ENCODE results near the gene ZFYVE19.

ZFYVE19 gene

GRCh38 chr15:40815042-40815698 is 8.3 kb downstream of the ZFYVE19 start:
- DNase-seq (ENCODE audit: low read depth): no peak

- no peak for DNase-seq (ENCODE audit: low read depth)
These were observed 12.2 kb downstream of the ZFYVE19 start for GRCh38 chr15:40819048-40819447.

- DNase-seq (ENCODE audit: low read depth): no peak
These were observed 14.3 kb downstream of the ZFYVE19 start for GRCh38 chr15:40821195-40821594.

- no peak for DNase-seq (ENCODE audit: low read depth)
These were observed 16.9 kb downstream of the ZFYVE19 start for GRCh38 chr15:40823572-40824343.

- no peak for DNase-seq (ENCODE audit: low read depth)
These were observed 19.0 kb downstream of the ZFYVE19 start for GRCh38 chr15:40825661-40826422.

- no peak for DNase-seq (ENCODE audit: low read depth)
These were observed 19.7 kb downstream of the ZFYVE19 start for GRCh38 chr15:40826423-40827075.

GRCh38 chr15:40828447-40829036 is 21.7 kb downstream of the ZFYVE19 start, which contains the start of gene PPP1R14D:
Gene PPP1R14D, minus strand, starts transcription at chr15:40828708. Its CDS starts 67 bp downstream, at chr15:40828641.
- no peak for DNase-seq (ENCODE audit: low read depth)

GRCh38 chr15:40829115-40829514 is 22.2 kb downstream of the ZFYVE19 start:
- no peak for DNase-seq (ENCODE audit: low read depth)

GRCh38 chr15:40830884-40831283 is 24.0 kb downstream of the ZFYVE19 start:
- DNase-seq (ENCODE audit: low read depth): no peak

- DNase-seq (ENCODE audit: low read depth): no peak
These were observed 25.0 kb downstream of the ZFYVE19 start for GRCh38 chr15:40831861-40832260.

- DNase-seq (ENCODE audit: low read depth): no peak
These were observed 26.0 kb downstream of the ZFYVE19 start for GRCh38 chr15:40832903-40833302.

GRCh38 chr15:40836020-40836419 is 29.1 kb downstream of the ZFYVE19 start:
- DNase-seq (ENCODE audit: low read depth): no peak

- no peak for DNase-seq (ENCODE audit: low read depth)
These were observed 31.9 kb downstream of the ZFYVE19 start for GRCh38 chr15:40838756-40839155.

- no peak for DNase-seq (ENCODE audit: low read depth)
These were observed 34.9 kb downstream of the ZFYVE19 start for GRCh38 chr15:40841741-40842140.

GRCh38 chr15:40843261-40843884 is 36.5 kb downstream of the ZFYVE19 start:
- no peak for DNase-seq (ENCODE audit: low read depth)

GRCh38 chr15:40843885-40844695 is 37.2 kb downstream of the ZFYVE19 start, which contains the start of gene SPINT1:
Gene SPINT1, plus strand, starts transcription at chr15:40844048. Its CDS starts 507 bp downstream, at chr15:40844555.
- DNase-seq (ENCODE audit: low read depth): no peak

GRCh38 chr15:40844696-40845030 is 37.8 kb downstream of the ZFYVE19 start:
- DNase-seq (ENCODE audit: low read depth): no peak

- no peak for DNase-seq (ENCODE audit: low read depth)
These were observed 38.1 kb downstream of the ZFYVE19 start for GRCh38 chr15:40845036-40845435.

GRCh38 chr15:40845511-40846284 is 38.8 kb downstream of the ZFYVE19 start:
- DNase-seq (ENCODE audit: low read depth): no peak

- no peak for DNase-seq (ENCODE audit: low read depth)
These were observed 39.9 kb downstream of the ZFYVE19 start for GRCh38 chr15:40846841-40847222.
